H1 (cell line): ENCODE data around the gene TMEM250. TPM values are rescaled to one million over a fixed set of nuclear protein-coding genes. Genes with fewer than 3 reads are reported as not detected.

ENCODE experiments used
- CTCF ChIA-PET: fragments of 300-600 bp; sonication (Branson Sonifier 250); formaldehyde crosslinking; loops from one replicate; lab custom pipeline; 2021; ENCODE audit not compliant: partially characterized antibody; lab: Charles Lee
- POLR2A ChIA-PET: fragments of 300-600 bp; sonication (Branson Sonifier 250); formaldehyde crosslinking; loops from one replicate; lab custom pipeline; 2021; ENCODE audit warnings: inconsistent platforms; ENCODE audit not compliant: partially characterized antibody; lab: Charles Lee
- DNase-seq, 2 experiments: peaks; one replicate each; pipeline versions ENCODE4 v3.0.0 to v3.0.0-alpha.2; 2010 to 2022; ENCODE audit warnings: low spot score in 2 of 2, low read depth in 1 of 2, mixed read lengths in 1 of 2
- FAIRE-seq: peaks from 2 replicates; lab custom pipeline; 2011; peaks lifted over from hg19 to GRCh38; lab: Jason Lieb, UNC
- H2AFZ ChIP-seq: 2 replicates; pipeline ENCODE4 v1.8.1; 2012; ENCODE audit warnings: low read length, inconsistent platforms
- H2AK5ac ChIP-seq: 2 replicates; pipeline ENCODE4 v1.6.1; 2013; ENCODE audit warnings: low read depth, low read length
- H2BK120ac ChIP-seq: replicated peaks from 2 replicates; pipeline ENCODE3; 2013; ENCODE audit warnings: low read depth, low read length, inconsistent platforms
- H2BK12ac ChIP-seq: 2 replicates; pipeline ENCODE4 v1.6.1; 2013; ENCODE audit warnings: low read depth, low read length
- H2BK15ac ChIP-seq: 2 replicates; pipeline ENCODE4 v1.6.1; 2013; ENCODE audit warnings: low read length
- H2BK20ac ChIP-seq: 2 replicates; pipeline ENCODE4 v1.6.1; 2013; ENCODE audit warnings: low read length
- H2BK5ac ChIP-seq: 2 replicates; pipeline ENCODE4 v1.6.1; 2013; ENCODE audit warnings: low read depth, low read length
- H3K14ac ChIP-seq: 2 replicates; pipeline ENCODE4 v1.6.1; 2013; ENCODE audit warnings: inconsistent platforms; ENCODE audit not compliant: insufficient read length
- H3K18ac ChIP-seq: 2 replicates; pipeline ENCODE4 v1.6.1; 2013; ENCODE audit warnings: low read length; ENCODE audit errors: extremely low read depth
- H3K23ac ChIP-seq: 2 replicates; pipeline ENCODE4 v1.6.1; 2013; ENCODE audit warnings: inconsistent platforms; ENCODE audit not compliant: insufficient read length
- H3K23me2 ChIP-seq: 2 replicates; pipeline ENCODE4 v1.6.1; 2013; ENCODE audit warnings: low read depth, low read length
- H3K27ac ChIP-seq: 2 replicates; pipeline ENCODE4 v1.6.1; 2011; ENCODE audit warnings: low read depth, low read length, inconsistent platforms
- H3K27me3 ChIP-seq, 4 experiments: replicated peaks in 1 of 4; 1 replicate in 1 of 4; 2 replicates in 3 of 4; pipeline versions ENCODE4 v1.6.1 to v1.8.1; 2011 to 2013; ENCODE audit warnings: low read length in 3 of 4, mild to moderate bottlenecking in 3 of 4, inconsistent platforms in 2 of 4, mixed read lengths in 2 of 4, moderate library complexity in 1 of 4; ENCODE audit not compliant: control insufficient read depth in 3 of 4, insufficient read depth in 3 of 4; ENCODE audit errors: extremely low read depth in 1 of 4
- H3K36me3 ChIP-seq, 4 experiments: 2 replicates each; pipeline versions ENCODE4 v1.6.1 to v1.8.1; 2011 to 2013; ENCODE audit warnings: mild to moderate bottlenecking in 4 of 4, low read length in 3 of 4, moderate library complexity in 2 of 4, control low read depth in 1 of 4, inconsistent platforms in 1 of 4; ENCODE audit not compliant: insufficient read depth in 4 of 4, control insufficient read depth in 2 of 4
- H3K4ac ChIP-seq: replicated peaks from 2 replicates; pipeline ENCODE3; 2013; ENCODE audit warnings: low read length, low read depth, mixed read lengths, inconsistent platforms; ENCODE audit not compliant: insufficient read length
- H3K4me1 ChIP-seq, 4 experiments: replicated peaks in 1 of 4; 1 replicate in 1 of 4; 2 replicates in 3 of 4; pipeline versions ENCODE4 v1.6.1 to v1.8.1; 2011 to 2013; ENCODE audit warnings: low read length in 3 of 4, inconsistent platforms in 2 of 4, mixed read lengths in 1 of 4; ENCODE audit not compliant: insufficient read depth in 4 of 4, control insufficient read depth in 3 of 4
- H3K4me2 ChIP-seq, 2 experiments: 2 replicates each; pipeline versions ENCODE4 v1.6.1 to v1.8.1; 2011 to 2013; ENCODE audit warnings: low read depth in 2 of 2, low read length in 2 of 2, control low read depth in 1 of 2, inconsistent platforms in 1 of 2, mild to moderate bottlenecking in 1 of 2; ENCODE audit not compliant: insufficient read depth in 1 of 2
- H3K4me3 ChIP-seq, 4 experiments: fragments of 200-600, 300-600 bp in 1 of 4; sonication (generic), shearing (Covaris generic), sonication (Bioruptor Twin) in 1 of 4; 2 replicates each; pipeline versions ENCODE4 v1.5.1 to v1.8.1; 2011 to 2016; ENCODE audit warnings: low read length in 4 of 4, low read depth in 3 of 4, control low read depth in 2 of 4, inconsistent platforms in 2 of 4, mild to moderate bottlenecking in 2 of 4, mixed read lengths in 1 of 4, moderate library complexity in 1 of 4; ENCODE audit not compliant: insufficient read depth in 2 of 4; ENCODE audit errors: extremely low read depth in 1 of 4
- H3K56ac ChIP-seq: replicated peaks from 2 replicates; pipeline ENCODE3; 2013; ENCODE audit warnings: low read depth, mild to moderate bottlenecking, mixed read lengths, low read length, inconsistent platforms; ENCODE audit not compliant: insufficient read length
- H3K79me1 ChIP-seq: 2 replicates; pipeline ENCODE4 v1.6.1; 2013; ENCODE audit warnings: low read depth, low read length, control low read depth
- H3K79me2 ChIP-seq, 2 experiments: 2 replicates each; pipeline versions ENCODE4 v1.6.1 to v1.8.1; 2012 to 2013; ENCODE audit warnings: low read length in 2 of 2, mild to moderate bottlenecking in 2 of 2, inconsistent platforms in 1 of 2; ENCODE audit not compliant: insufficient read depth in 2 of 2, control insufficient read depth in 1 of 2
- H3K9ac ChIP-seq, 4 experiments: replicated peaks in 1 of 4; 1 replicate in 1 of 4; 2 replicates in 3 of 4; pipeline versions ENCODE4 v1.6.1 to v1.8.1; 2011 to 2013; ENCODE audit warnings: low read depth in 3 of 4, low read length in 3 of 4, control low read depth in 2 of 4, mild to moderate bottlenecking in 2 of 4, moderate library complexity in 2 of 4, inconsistent platforms in 1 of 4; ENCODE audit errors: extremely low read depth in 1 of 4
- H3K9me3 ChIP-seq, 2 experiments: 2 replicates each; pipeline versions ENCODE4 v1.6.1 to v1.8.1; 2012 to 2013; ENCODE audit warnings: mild to moderate bottlenecking in 2 of 2, moderate library complexity in 2 of 2, control low read depth in 1 of 2, inconsistent platforms in 1 of 2, low read depth in 1 of 2, low read length in 1 of 2, mixed read lengths in 1 of 2; ENCODE audit not compliant: insufficient read depth in 2 of 2
- H4K20me1 ChIP-seq, 2 experiments: replicated peaks in 1 of 2; 2 replicates each; pipeline versions ENCODE3 to v1.8.1; 2011 to 2013; ENCODE audit warnings: inconsistent platforms in 2 of 2, low read length in 2 of 2, mild to moderate bottlenecking in 1 of 2; ENCODE audit not compliant: insufficient read depth in 2 of 2, control insufficient read depth in 1 of 2
- H4K5ac ChIP-seq: 2 replicates; pipeline ENCODE4 v1.6.1; 2013; ENCODE audit warnings: low read length, low read depth, mixed read lengths, inconsistent platforms; ENCODE audit not compliant: insufficient read length
- H4K8ac ChIP-seq: 2 replicates; pipeline ENCODE4 v1.8.0; 2013; ENCODE audit warnings: mild to moderate bottlenecking, moderate library complexity, low read length, inconsistent platforms; ENCODE audit not compliant: insufficient read depth; ENCODE audit errors: extremely low read depth
- H4K91ac ChIP-seq: replicated peaks from 2 replicates; pipeline ENCODE3; 2013; ENCODE audit warnings: low read length, mixed read lengths, inconsistent platforms; ENCODE audit not compliant: insufficient read length
- EP300 ChIP-seq, 2 experiments: IDR thresholded peaks; 1 replicate in 1 of 2; 2 replicates in 1 of 2; pipeline ENCODE4 v1.6.1; 2011 to 2012; ENCODE audit warnings: low read depth in 2 of 2, low read length in 2 of 2, mild to moderate bottlenecking in 2 of 2, borderline replicate concordance in 1 of 2, inconsistent platforms in 1 of 2, moderate library complexity in 1 of 2
- JUND ChIP-seq: IDR thresholded peaks from 2 replicates; pipeline ENCODE4 v1.6.1; 2011; ENCODE audit warnings: mild to moderate bottlenecking, improper control_type of control experiment, low read length
- KDM4A ChIP-seq: IDR thresholded peaks from one replicate; pipeline ENCODE4 v1.7.1; 2012; ENCODE audit warnings: low read depth, mild to moderate bottlenecking, moderate library complexity, low read length, inconsistent platforms; ENCODE audit not compliant: severe bottlenecking
- RFX5 ChIP-seq: IDR thresholded peaks from 2 replicates; pipeline ENCODE4 v1.6.1; 2011; ENCODE audit warnings: low read depth, low read length, improper control_type of control experiment, borderline replicate concordance
- SIX5 ChIP-seq: IDR thresholded peaks from 2 replicates; pipeline ENCODE4 v1.6.1; 2011; ENCODE audit warnings: mild to moderate bottlenecking, low read depth, low read length
- WGBS, 2 experiments: shearing (Covaris generic) in 1 of 2; methylation state at CpG; one replicate each; pipeline versions ENCODE4 v1.1.6 to v1.1.7; 2013 to 2015; ENCODE audit warnings: low lambda C conversion rate in 2 of 2, mixed read lengths in 2 of 2, inconsistent platforms in 1 of 2, low coverage in 1 of 2, missing lambda C conversion rate in 1 of 2; ENCODE audit not compliant: insufficient replicate concordance in 2 of 2, insufficient coverage in 1 of 2, insufficient read length in 1 of 2; ENCODE audit errors: extremely low coverage in 1 of 2, missing lambda C conversion rate in 1 of 2; 5-methylcytosine and 5-hydroxymethylcytosine counted together
- polyA plus RNA-seq, 7 experiments: library from polyadenylated mRNA; depleted of rRNA in 3 of 7; stranded (reverse) in 5 of 7; unstranded in 2 of 7; fragments of >200 nt in 5 of 7; fragments of 200-250 nt in 2 of 7; gene quantifications; 1 replicate in 5 of 7; 2 replicates in 1 of 7; 4 replicates in 1 of 7; pipeline versions ENCODE4 v1.2.1 to v1.2.3, GENCODE V29; 2011 to 2013; ENCODE audit warnings: missing spikeins in 2 of 7, mixed read lengths in 2 of 7
- total RNA-seq: library from RNA; stranded (reverse); fragmentation: NEBNext Ultra II Directional; extraction: Animal tissue kit (Norgen Biotek cat#: 25700); gene quantifications from 2 replicates; pipeline ENCODE4 v1.2.1, GENCODE V29; 2021

TMEM250 gene
- total and polyA plus RNA-seq, 2 of the 8 experiments (the other 6 are each of a cell fraction or from before 2014, with no cell fraction given): 22.3 to 34.9 TPM

DNA sequence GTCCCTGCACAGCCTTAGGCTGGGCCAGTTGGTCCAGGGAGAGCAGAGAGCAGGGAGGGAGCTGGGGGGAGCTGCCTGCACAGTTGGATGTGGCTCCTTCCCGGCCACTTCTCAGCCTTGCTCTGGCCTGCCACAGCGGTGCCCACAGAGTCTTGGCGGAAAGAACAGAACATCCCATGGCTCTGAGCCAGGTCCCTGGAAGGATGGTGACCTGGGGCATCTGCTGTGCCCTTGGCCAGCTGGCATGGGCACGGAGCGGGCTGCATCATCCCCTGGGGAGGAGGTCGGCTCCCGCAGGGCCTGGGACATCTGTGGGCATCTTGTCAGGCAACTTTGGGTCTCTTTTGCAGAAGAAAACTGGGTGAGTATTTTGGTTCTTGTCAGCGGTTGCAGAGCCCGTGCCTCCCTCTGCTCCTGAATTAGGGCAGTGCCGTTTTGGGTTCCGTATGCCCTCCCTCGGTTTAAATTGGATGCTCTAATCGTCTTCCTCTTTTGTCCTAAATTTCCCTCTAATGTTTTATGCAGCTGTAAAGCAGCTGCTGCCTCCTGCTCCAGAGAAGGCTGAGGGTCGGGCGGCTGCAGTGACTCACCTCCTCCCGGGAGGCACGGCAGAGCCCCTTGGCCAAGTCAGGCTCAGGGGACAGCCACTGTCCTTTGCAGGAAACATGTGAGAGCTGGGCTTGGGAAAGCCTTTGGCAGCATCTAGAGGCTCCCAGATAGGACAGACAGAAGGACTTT lies 13.1 kb downstream of the TMEM250 start:
- Histone ChIP-seq H3K9me3 (no peaks in the 10 kb centered on the region), H4K91ac (peak overlapping the region; percentile 70), H2BK12ac (peak overlapping the region; percentile 97; the same call in 1 of the 2 replicates), H4K5ac (no peak overlapping the region), H2AFZ (no peak overlapping the region), H2BK20ac (peak overlapping the region; percentile 95), H2AK5ac (peak overlapping the region; percentile 86; the same call in 1 of the 2 replicates)
- POLR2A ChIA-PET: interaction anchor here (1.5 to 8.5 kb wide), 3 partner anchors 9 to 49 kb away, joined by 3 to 40 read pairs (median 4); partner anchors contain the start of gene TMEM250
- 81% methylated on average over 15 of the region's 17 CpGs; no CpG with 5 or more reads in 1 of the 2 experiments for WGBS, 2 experiments
- TF ChIP-seq SIX5 (no peak), EP300 (IDR thresholded peaks at IDR 0.05; ENCODE audit: borderline replicate concordance in 1 of 2, low read depth in 2 of 2, low read length in 2 of 2) (no peak), JUND (no peak), RFX5 (no peak), KDM4A (no peak)
- TF ChIP-seq, all 59 proteins: peak for 0
- Histone ChIP-seq H3K18ac (peak overlapping the region; percentile 87), H3K4me3 (no peak overlapping the region), H2BK15ac (peak overlapping the region; percentile 95), H2BK5ac (peak overlapping the region; percentile 78; the same call in 1 of the 2 replicates), H3K27me3 (no peaks in the 10 kb centered on the region; a peak in 1 of 7 replicates), H3K4me1 (peaks cover 0 to 61% (median 49%) of the 10 kb centered on the region in 4 experiments; a peak in 6 of 7 replicates), H3K79me2 (no peaks in the 10 kb centered on the region), H3K4me2 (no peak overlapping the region), H4K8ac (no peak overlapping the region), H3K56ac (no peak overlapping the region), H4K20me1 (no peaks in the 10 kb centered on the region), H3K9ac (no peak overlapping the region), H3K14ac (no peak overlapping the region), H3K23ac (no peak overlapping the region), H3K27ac (no peak overlapping the region), H3K36me3 (no peaks in the 10 kb centered on the region), H3K79me1 (no peaks in the 10 kb centered on the region), H3K4ac (no peak overlapping the region), H2BK120ac (peak overlapping the region; percentile 47), H3K23me2 (peaks cover 2% of the 10 kb centered on the region; the same call in 1 of the 2 replicates)
- DNase-seq (no peak), FAIRE-seq (no peak)
- CTCF ChIA-PET: interaction anchor here (1.0 to 2.7 kb wide), 3 partner anchors 8 to 16 kb away, joined by 4 to 8 read pairs (median 7); no protein-coding TSS in a partner anchor
